Bronchial epithelial cell (primary cell): ENCODE data around the gene DNAH14. TPM values are rescaled to one million over a fixed set of nuclear protein-coding genes. Genes with fewer than 3 reads are reported as not detected.

ENCODE experiments used
- DNase-seq: peaks from one replicate; pipeline ENCODE4 v3.0.0-alpha.2; 2010; ENCODE audit warnings: low read depth
- FAIRE-seq: peaks from 2 replicates; lab custom pipeline; 2011; peaks lifted over from hg19 to GRCh38; lab: Jason Lieb, UNC
- H3K27me3 ChIP-seq: 2 replicates; pipeline ENCODE4 v1.5.1; 2011; ENCODE audit warnings: low read length; ENCODE audit not compliant: control insufficient read depth, insufficient read depth
- H3K36me3 ChIP-seq: 2 replicates; pipeline ENCODE4 v1.5.1; 2011; ENCODE audit warnings: low read length; ENCODE audit not compliant: control insufficient read depth, insufficient read depth
- H3K4me3 ChIP-seq: 2 replicates; pipeline ENCODE4 v1.5.1; 2011; ENCODE audit warnings: mild to moderate bottlenecking, low read depth, low read length, control low read depth
- CTCF ChIP-seq: IDR thresholded peaks from 2 replicates; pipeline ENCODE4 v1.5.1; 2011; ENCODE audit warnings: mild to moderate bottlenecking, moderate library complexity, low read length, control low read depth, inconsistent platforms; ENCODE audit not compliant: insufficient read depth, severe bottlenecking
- total RNA-seq: library from RNA; depleted of rRNA; stranded (reverse); fragments of >200 nt; gene quantifications from 2 replicates; pipeline ENCODE4 v1.2.1, GENCODE V29; 2014

DNAH14 gene
- total RNA-seq, 1 donor from 2014 or later: 10.5 TPM

- FAIRE-seq (no peak), DNase-seq (no peak)
- H3K4me3 ChIP-seq: no peak overlapping the region
- no peak for TF ChIP-seq CTCF
- no peaks in the 10 kb centered on the region for H3K36me3 ChIP-seq
- H3K27me3 ChIP-seq: no peaks in the 10 kb centered on the region
Measured at GRCh38 chr1:224914292-224914900, 15.1 kb upstream of the DNAH14 start.

- Histone ChIP-seq H3K4me3 (no peak overlapping the region), H3K36me3 (no peaks in the 10 kb centered on the region), H3K27me3 (no peaks in the 10 kb centered on the region)
- TF ChIP-seq CTCF: no peak
- FAIRE-seq (no peak), DNase-seq (no peak)
Measured at GRCh38 chr1:224919508-224919907, 10.0 kb upstream of the DNAH14 start.

GRCh38 chr1:224920930-224921329 is 8.5 kb upstream of the DNAH14 start:
- FAIRE-seq (no peak), DNase-seq (no peak)
- Histone ChIP-seq H3K36me3 (no peaks in the 10 kb centered on the region), H3K27me3 (no peaks in the 10 kb centered on the region), H3K4me3 (no peak overlapping the region)
- TF ChIP-seq CTCF: no peak

- no peak for TF ChIP-seq CTCF
- H3K4me3 ChIP-seq: no peak overlapping the region
- no peak for DNase-seq
- FAIRE-seq: no peak
- no peaks in the 10 kb centered on the region for H3K27me3 ChIP-seq
- no peaks in the 10 kb centered on the region for H3K36me3 ChIP-seq
Measured at GRCh38 chr1:224921354-224921753, 8.1 kb upstream of the DNAH14 start.

- TF ChIP-seq CTCF: peak; percentile 72
- Histone ChIP-seq H3K27me3 (no peaks in the 10 kb centered on the region), H3K36me3 (no peaks in the 10 kb centered on the region), H3K4me3 (no peak overlapping the region)
- FAIRE-seq (peak; percentile 66), DNase-seq (peak; percentile 48)
Measured at GRCh38 chr1:224922404-224923164, 6.9 kb upstream of the DNAH14 start.
